ENCODE data around the gene KLHL14.

The KLHL14 gene

GRCh38 chr18:32769586-32770053 lies 3.2 kb downstream of the KLHL14 start:
- DNase-seq: no peak

- DNase-seq: no peak
Observed at GRCh38 chr18:32769071-32769585, 3.7 kb downstream of the KLHL14 start.

- no peak for DNase-seq
Observed at GRCh38 chr18:32767400-32767799, 5.4 kb downstream of the KLHL14 start.

GRCh38 chr18:32764611-32765244 lies 8.1 kb downstream of the KLHL14 start:
- DNase-seq: no peak

- no peak for DNase-seq
Observed at GRCh38 chr18:32763293-32763692, 9.5 kb downstream of the KLHL14 start.

- DNase-seq: no peak
Observed at GRCh38 chr18:32761231-32761630, 11.6 kb downstream of the KLHL14 start.

GRCh38 chr18:32760391-32760790 lies 12.4 kb downstream of the KLHL14 start:
- no peak for DNase-seq

GRCh38 chr18:32759611-32760167 lies 13.1 kb downstream of the KLHL14 start:
- no peak for DNase-seq

GRCh38 chr18:32754508-32755263 lies 18.1 kb downstream of the KLHL14 start:
- no peak for DNase-seq

- no peak for DNase-seq
Observed at GRCh38 chr18:32753656-32754260, 19.1 kb downstream of the KLHL14 start.

GRCh38 chr18:32750328-32750727 lies 22.5 kb downstream of the KLHL14 start:
- no peak for DNase-seq

- no peak for DNase-seq
Observed at GRCh38 chr18:32749809-32750208, 23.0 kb downstream of the KLHL14 start.

GRCh38 chr18:32742579-32742978 lies 30.2 kb downstream of the KLHL14 start:
- DNase-seq: no peak

GRCh38 chr18:32735781-32736180 lies 37.0 kb downstream of the KLHL14 start:
- no peak for DNase-seq

GRCh38 chr18:32734442-32734841 lies 38.4 kb downstream of the KLHL14 start:
- DNase-seq: no peak

- DNase-seq: no peak
Observed at GRCh38 chr18:32732165-32732564, 40.7 kb downstream of the KLHL14 start.

- DNase-seq: no peak
Observed at GRCh38 chr18:32730620-32731091, 42.2 kb downstream of the KLHL14 start.

- no peak for DNase-seq
Observed at GRCh38 chr18:32730068-32730467, 42.8 kb downstream of the KLHL14 start.

GRCh38 chr18:32724071-32724749 lies 48.6 kb downstream of the KLHL14 start:
- no peak for DNase-seq

- no peak for DNase-seq
Observed at GRCh38 chr18:32722279-32722678, 50.5 kb downstream of the KLHL14 start.

GRCh38 chr18:32717126-32717525 lies 55.7 kb downstream of the KLHL14 start:
- no peak for DNase-seq

GRCh38 chr18:32714571-32715148 lies 58.2 kb downstream of the KLHL14 start:
- no peak for DNase-seq
